Measurements from ENCODE around the gene APPL2. TPM values are rescaled to one million over a fixed set of nuclear protein-coding genes. Genes with fewer than 3 reads are reported as not detected.

APPL2 gene
- total and polyA plus RNA-seq, 2 of the 13 experiments (the other 11 are each of a cell fraction or from before 2014, with no cell fraction given): 9.9 to 11.1 TPM

GRCh38 chr12:105237666-105238065 lies 1.7 kb upstream of the APPL2 start (continued):
- TF ChIP-seq, protein P1, sequence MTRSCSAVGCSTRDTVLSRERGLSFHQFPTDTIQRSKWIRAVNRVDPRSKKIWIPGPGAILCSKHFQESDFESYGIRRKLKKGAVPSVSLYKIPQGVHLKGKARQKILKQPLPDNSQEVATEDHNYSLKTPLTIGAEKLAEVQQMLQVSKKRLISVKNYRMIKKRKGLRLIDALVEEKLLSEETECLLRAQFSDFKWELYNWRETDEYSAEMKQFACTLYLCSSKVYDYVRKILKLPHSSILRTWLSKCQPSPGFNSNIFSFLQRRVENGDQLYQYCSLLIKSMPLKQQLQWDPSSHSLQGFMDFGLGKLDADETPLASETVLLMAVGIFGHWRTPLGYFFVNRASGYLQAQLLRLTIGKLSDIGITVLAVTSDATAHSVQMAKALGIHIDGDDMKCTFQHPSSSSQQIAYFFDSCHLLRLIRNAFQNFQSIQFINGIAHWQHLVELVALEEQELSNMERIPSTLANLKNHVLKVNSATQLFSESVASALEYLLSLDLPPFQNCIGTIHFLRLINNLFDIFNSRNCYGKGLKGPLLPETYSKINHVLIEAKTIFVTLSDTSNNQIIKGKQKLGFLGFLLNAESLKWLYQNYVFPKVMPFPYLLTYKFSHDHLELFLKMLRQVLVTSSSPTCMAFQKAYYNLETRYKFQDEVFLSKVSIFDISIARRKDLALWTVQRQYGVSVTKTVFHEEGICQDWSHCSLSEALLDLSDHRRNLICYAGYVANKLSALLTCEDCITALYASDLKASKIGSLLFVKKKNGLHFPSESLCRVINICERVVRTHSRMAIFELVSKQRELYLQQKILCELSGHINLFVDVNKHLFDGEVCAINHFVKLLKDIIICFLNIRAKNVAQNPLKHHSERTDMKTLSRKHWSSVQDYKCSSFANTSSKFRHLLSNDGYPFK (CRISPR knock-in tag; IDR thresholded peaks at IDR 0.05; ENCODE audit: borderline replicate concordance): no peak
- TF ChIP-seq MAF1 (CRISPR knock-in tag; IDR thresholded peaks at IDR 0.05; ENCODE audit: borderline replicate concordance): no peak
- TF ChIP-seq NFKBIZ (CRISPR knock-in tag; IDR thresholded peaks at IDR 0.05): no peak

GRCh38 chr12:105235281-105235731 lies 668 bp downstream of the APPL2 start:
- Histone ChIP-seq H3K27me3 (ENCODE audit: control insufficient read depth in 1 of 2, insufficient read depth in 2 of 2, low read length in 2 of 2) (peaks cover 0 to 1% of the 10 kb centered on the region in 2 experiments; a peak in 2 of 5 replicates), H3K36me3 (replicated peaks in 1 of 2; ENCODE audit: control insufficient read depth in 1 of 2, insufficient read depth in 2 of 2, low read length in 2 of 2) (no peaks in the 10 kb centered on the region), H3K27ac (ENCODE audit: extremely low read length, insufficient read depth, low read length) (peak overlapping the region; percentile 89), H3K9ac (ENCODE audit: insufficient read depth, low read depth, low read length) (peak overlapping the region; percentile 88), H3K4me2 (ENCODE audit: low read depth, low read length) (peak overlapping the region; percentile 76), H3K4me3 (replicated peaks in 1 of 3; ENCODE audit: insufficient read depth in 1 of 3, low read depth in 2 of 3, low read length in 3 of 3) (peak overlapping the region; percentile 79 to 96 (median 84)), H4K20me1 (ENCODE audit: insufficient read depth, low read length) (no peaks in the 10 kb centered on the region; the same call in 1 of the 2 replicates), H3K79me2 (ENCODE audit: insufficient read depth, low read length) (peaks cover 21% of the 10 kb centered on the region), H3K9me3 (ENCODE audit: low read length) (no peaks in the 10 kb centered on the region), H2AFZ (ENCODE audit: low read length) (no peak overlapping the region), H3K4me1 (ENCODE audit: insufficient read depth, low read length) (peaks cover 59% of the 10 kb centered on the region)
- ChIA-PET CTCF (ENCODE audit: low intra/inter-chr PET ratio, low total read pairs) (no interaction called here), POLR2A (interaction anchor here (1.1 to 2.0 kb wide), 4 partner anchors 10 to 96 kb away, joined by 3 to 6 read pairs (median 4); no protein-coding TSS in a partner anchor)
- DNase-seq (ENCODE audit: low spot score) (no peak), ATAC-seq (no peak), FAIRE-seq (no peak)
- in situ Hi-C loops (cut with HindIII; ENCODE audit: extremely low pct_ligation_motif_present, low pct_unique_long_range_greater_than_20kb): no loop called here
- intact Hi-C loops (cut with micrococcal nuclease; ENCODE audit: unreplicated experiment): loop anchor here (5.0 kb wide), 2 partner anchors 82 to 147 kb away; no protein-coding TSS in a partner anchor
- WGBS (ENCODE audit: low lambda C conversion rate): 0% methylated on average over 8 of the region's 9 CpGs
- no TSS peak for BruUV-seq (replicated peaks)
- TF ChIP-seq RCOR2 (CRISPR knock-in tag; IDR thresholded peaks at IDR 0.05) (0 out of 2 replicates have a peak, but pooled peaks have one; percentile 43), KDM1A (CRISPR knock-in tag; IDR thresholded peaks at IDR 0.05) (peak; percentile 63; the same call in 1 of the 2 replicates), MTA3 (CRISPR knock-in tag; IDR thresholded peaks at IDR 0.05) (no peak), HDAC2 (CRISPR knock-in tag; IDR thresholded peaks at IDR 0.05) (0 out of 2 replicates have a peak, but pooled peaks have one; percentile 8), ZSCAN31 (CRISPR knock-in tag; IDR thresholded peaks at IDR 0.05; ENCODE audit: low read depth) (0 out of 2 replicates have a peak, but pooled peaks have one; percentile 12), ZBTB37 (CRISPR knock-in tag; IDR thresholded peaks at IDR 0.05) (no peak), GATAD1 (CRISPR knock-in tag; IDR thresholded peaks at IDR 0.05) (0 out of 2 replicates have a peak, but pooled peaks have one; percentile 7), ZMYM3 (CRISPR knock-in tag; IDR thresholded peaks at IDR 0.05) (peak; percentile 45; the same call in 1 of the 2 replicates), KLF16 (CRISPR knock-in tag; IDR thresholded peaks at IDR 0.05) (0 out of 4 replicates have a peak, but pooled peaks of 1 of the 2 experiments have one; percentile 10), MED8 (CRISPR knock-in tag; IDR thresholded peaks at IDR 0.05; ENCODE audit: insufficient replicate concordance) (no peak), ISL2 (CRISPR knock-in tag; IDR thresholded peaks at IDR 0.05) (no peak), ZNF615 (CRISPR knock-in tag; IDR thresholded peaks at IDR 0.05; ENCODE audit: borderline replicate concordance) (0 out of 2 replicates have a peak, but pooled peaks have one; percentile 60), ZNF629 (CRISPR knock-in tag; conservative IDR thresholded peaks at IDR 0.05) (peak; percentile 93)
- TF ChIP-seq, protein P2, sequence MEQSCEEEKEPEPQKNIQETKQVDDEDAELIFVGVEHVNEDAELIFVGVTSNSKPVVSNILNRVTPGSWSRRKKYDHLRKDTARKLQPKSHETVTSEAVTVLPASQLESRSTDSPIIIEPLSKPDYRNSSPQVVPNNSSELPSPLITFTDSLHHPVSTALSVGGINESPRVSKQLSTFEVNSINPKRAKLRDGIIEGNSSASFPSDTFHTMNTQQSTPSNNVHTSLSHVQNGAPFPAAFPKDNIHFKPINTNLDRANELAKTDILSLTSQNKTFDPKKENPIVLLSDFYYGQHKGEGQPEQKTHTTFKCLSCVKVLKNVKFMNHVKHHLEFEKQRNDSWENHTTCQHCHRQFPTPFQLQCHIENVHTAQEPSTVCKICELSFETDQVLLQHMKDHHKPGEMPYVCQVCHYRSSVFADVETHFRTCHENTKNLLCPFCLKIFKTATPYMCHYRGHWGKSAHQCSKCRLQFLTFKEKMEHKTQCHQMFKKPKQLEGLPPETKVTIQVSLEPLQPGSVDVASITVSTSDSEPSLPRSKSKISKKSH (CRISPR knock-in tag; IDR thresholded peaks at IDR 0.05; ENCODE audit: borderline replicate concordance): 0 out of 2 replicates have a peak, but pooled peaks have one; percentile 6
